Heart left ventricle (tissue), 13 donors: ENCODE results near the gene CYTH4.

ENCODE experiments used
- CTCF ChIP-seq, 12 donors: fragments of 200-600 bp; sonication (generic) in 4 of 12; IDR thresholded peaks; one replicate each; pipeline versions ENCODE4 v1.5.0 to v1.8.0; 2018 to 2022; ENCODE audit warnings: antibody characterized with exemption in 12 of 12, mild to moderate bottlenecking in 5 of 12
- POLR2A ChIP-seq, 2 donors: fragments of 450-650 bp; IDR thresholded peaks; one replicate each; pipeline ENCODE4 v1.6.1; 2017; ENCODE audit warnings: antibody characterized with exemption in 2 of 2, mild to moderate bottlenecking in 2 of 2, moderate library complexity in 2 of 2
- donor health status: ischemic (EF 13 %, LVEDD 7.1; RV severe dilation, severe dysfunction).
- donor health status: DM: no; HTN: yes; CAD: no.
- donor health status: DM: no; HTN: no; CAD: no.
- donor health status: ischemic (EF 25% LVEDD 6.9; RV normal size, moderate dysfunction).
- donor health status: ischemic (EF 25% LVEDD 5.7; RV mildly dilated, moderate dysfunction).
- donor health status: ischemic (EF 35%, LVEDD 5.7; RV mildly dilated, moderate dysfunction).
- donor health status: nonischemic (EF 11% LVEDD 7.7; RV severe dilation, severe dysfunction).
- donor health status: DM: yes; HTN: yes; CAD: no.
- donor health status: PGD.
- donor health status: ischemic (EF 29% LVEDD 5.4; RV normal size, mild dysfunction).
- donor health status: nonischemic (EF 23%, LVEDD 6.1; RV moderate dilation, normal function).

GRCh38 chr22:37267661-37268413 is 14.5 kb upstream of the CYTH4 start:
- TF ChIP-seq CTCF (IDR thresholded peaks at IDR 0.05) (no peak), POLR2A (IDR thresholded peaks at IDR 0.05) (no peak)
